Transverse colon (tissue), 4 donors: ENCODE measurements around the gene ZBTB20. TPM values are rescaled to one million over a fixed set of nuclear protein-coding genes. Genes with fewer than 3 reads are reported as not detected.

ENCODE experiments used
- DNase-seq: peaks from one replicate; pipeline ENCODE4 v3.0.0-alpha.2; 2019
- H3K27ac ChIP-seq, 4 donors: fragments of 200-600 bp; sonication (generic); 2 replicates each; pipeline ENCODE4 v1.5.1; 2016 to 2018; ENCODE audit warnings: inconsistent platforms in 4 of 4
- H3K27me3 ChIP-seq: fragments of 200-600 bp; sonication (generic); 2 replicates; pipeline ENCODE4 v1.5.1; 2017; ENCODE audit warnings: inconsistent platforms
- H3K36me3 ChIP-seq, 4 donors: fragments of 200-600 bp; sonication (generic); 2 replicates each; pipeline ENCODE4 v1.5.1; 2017 to 2019; ENCODE audit warnings: inconsistent platforms in 4 of 4
- H3K4me1 ChIP-seq, 4 donors: fragments of 200-600 bp; sonication (generic); 2 replicates each; pipeline ENCODE4 v1.5.1; 2017 to 2020; ENCODE audit warnings: inconsistent platforms in 4 of 4
- H3K4me3 ChIP-seq, 4 donors: fragments of 200-600 bp; sonication (generic); 1 replicate in 1 of 4; 2 replicates in 3 of 4; pipeline versions ENCODE4 v1.5.1 to v1.6.1; 2017 to 2019; ENCODE audit warnings: inconsistent platforms in 4 of 4
- H3K9me3 ChIP-seq, 2 donors: fragments of 200-600 bp; sonication (generic); 2 replicates each; pipeline ENCODE4 v1.5.1; 2017 to 2019; ENCODE audit warnings: inconsistent platforms in 2 of 2
- CTCF ChIP-seq, 5 experiments: fragments of 200-600 bp in 3 of 5; fragments of 450-650 bp in 2 of 5; sonication (generic) in 3 of 5; IDR thresholded peaks; 1 replicate in 2 of 5; 2 replicates in 3 of 5; pipeline ENCODE4 v1.5.1; 2016 to 2017; ENCODE audit warnings: antibody characterized with exemption in 5 of 5, inconsistent platforms in 3 of 5, mild to moderate bottlenecking in 2 of 5, moderate library complexity in 1 of 5
- EP300 ChIP-seq: sonication (generic); formaldehyde crosslinking; IDR thresholded peaks from one replicate; pipeline ENCODE4 v1.6.1; 2017; ENCODE audit warnings: antibody characterized with exemption, low read depth
- POLR2A ChIP-seq: fragments of 450-650 bp; IDR thresholded peaks from one replicate; pipeline ENCODE4 v1.6.1; 2016; ENCODE audit warnings: antibody characterized with exemption, mild to moderate bottlenecking, moderate library complexity
- POLR2AphosphoS5 ChIP-seq, 3 donors: sonication (generic); formaldehyde crosslinking; IDR thresholded peaks; one replicate each; pipeline ENCODE4 v1.6.1; 2016; ENCODE audit warnings: antibody characterized with exemption in 3 of 3
- WGBS, 2 donors: methylation state at CpG; one replicate each; pipeline ENCODE4 v1.1.5; 2018; ENCODE audit warnings: low coverage in 1 of 2; 5-methylcytosine and 5-hydroxymethylcytosine counted together
- in situ Hi-C, 4 donors: fragments of 200-750 bp; cut with MboI; loops; one replicate each; pipeline versions ENCODE4 v1.15.0 to v1.15.1; 2017; ENCODE audit warnings: low sequenced_read_pairs in 3 of 4, low pct_ligation_motif_present in 1 of 4, low pct_unique_long_range_greater_than_20kb in 1 of 4
- intact Hi-C: fragments of 100-400 bp; cut with DNase I; formaldehyde crosslinking; loops from one replicate; pipeline ENCODE4 v1.15.1; 2023; ENCODE audit warnings: low total_unique reads
- total RNA-seq, 4 donors: library from RNA; depleted of rRNA; stranded (reverse); fragments of >200 nt; gene quantifications; one replicate each; pipeline ENCODE4 v1.1.0, GENCODE V29; 2016

ZBTB20 gene
- total RNA-seq, 4 donors from 2014 or later = 44.6 to 50.5 (median 46.4) TPM

GRCh38 chr3:114671741-114672510 is 475.2 kb downstream of the ZBTB20 start:
- TF ChIP-seq EP300 (no peak), CTCF (IDR thresholded peaks at IDR 0.05) (no peak), POLR2AphosphoS5 (IDR thresholded peaks at IDR 0.05) (no peak), POLR2A (no peak)
- no peaks in the 10 kb centered on the region for H3K9me3 ChIP-seq
- no peaks in the 10 kb centered on the region for H3K27me3 ChIP-seq
- no peaks in the 10 kb centered on the region for H3K4me1 ChIP-seq
- H3K36me3 ChIP-seq = no peaks in the 10 kb centered on the region
- no peak for DNase-seq
- H3K27ac ChIP-seq = no peak overlapping the region
- intact Hi-C loops (no loop called here), in situ Hi-C loops (no loop called here)
- no peak overlapping the region for H3K4me3 ChIP-seq
- 89% methylated on average over 4 of the region's 4 CpGs for WGBS, 2 donors

GRCh38 chr3:114669614-114670013 is 477.5 kb downstream of the ZBTB20 start:
- Histone ChIP-seq H3K4me3 (no peak overlapping the region), H3K27ac (no peak overlapping the region), H3K4me1 (peaks cover 0 to 7% (median 3%) of the 10 kb centered on the region in 4 donors), H3K36me3 (no peaks in the 10 kb centered on the region), H3K9me3 (no peaks in the 10 kb centered on the region), H3K27me3 (no peaks in the 10 kb centered on the region)
- TF ChIP-seq POLR2AphosphoS5 (IDR thresholded peaks at IDR 0.05) = no peak
- TF ChIP-seq CTCF (IDR thresholded peaks at IDR 0.05) = no peak
- no peak for DNase-seq
- WGBS, 2 donors = 90% methylated on average over 1 of the region's 1 CpG; no CpG with 5 or more reads in 1 of the 2 donors
- intact Hi-C loops (no loop called here), in situ Hi-C loops (no loop called here)

- Histone ChIP-seq H3K27me3 (no peaks in the 10 kb centered on the region), H3K27ac (no peak overlapping the region), H3K4me3 (no peak overlapping the region), H3K4me1 (peaks cover 0 to 7% (median 3%) of the 10 kb centered on the region in 4 donors), H3K36me3 (peaks cover 0 to 1% (median 0%) of the 10 kb centered on the region in 4 donors), H3K9me3 (peaks cover 0 to 5% of the 10 kb centered on the region in 2 donors)
- in situ Hi-C loops (no loop called here), intact Hi-C loops (no loop called here)
- no peak for DNase-seq
- WGBS, 2 donors = 70 to 79% methylated on average over 2 of the region's 2 CpGs
- TF ChIP-seq CTCF (IDR thresholded peaks at IDR 0.05) (no peak), EP300 (no peak), POLR2A (no peak), POLR2AphosphoS5 (IDR thresholded peaks at IDR 0.05) (no peak)
Observed at GRCh38 chr3:114668099-114668498, 479.0 kb downstream of the ZBTB20 start.

GRCh38 chr3:114666623-114667022 is 480.5 kb downstream of the ZBTB20 start:
- peaks cover 0 to 1% (median 0%) of the 10 kb centered on the region in 4 donors for H3K36me3 ChIP-seq
- no peak for DNase-seq
- intact Hi-C loops = no loop called here
- peaks cover 0 to 7% (median 3%) of the 10 kb centered on the region in 4 donors for H3K4me1 ChIP-seq
- 75 to 77% methylated on average over 3 of the region's 3 CpGs for WGBS, 2 donors
- no peak overlapping the region for H3K27ac ChIP-seq
- H3K27me3 ChIP-seq = no peaks in the 10 kb centered on the region
- in situ Hi-C loops = no loop called here
- H3K9me3 ChIP-seq = peaks cover 0 to 5% of the 10 kb centered on the region in 2 donors
- TF ChIP-seq CTCF (IDR thresholded peaks at IDR 0.05) = no peak
- TF ChIP-seq POLR2AphosphoS5 (IDR thresholded peaks at IDR 0.05) = no peak
- no peak for TF ChIP-seq POLR2A
- no peak for TF ChIP-seq EP300
- no peak overlapping the region for H3K4me3 ChIP-seq
